SIG-M5 treated with dmso at 0.1 percent for 504 hours (cell line): Measurements from ENCODE around the gene EPM2A.

Experiments
- DNase-seq: peaks from one replicate; lab custom pipeline; 2025; ENCODE audit not compliant: unreplicated experiment; lab: John Stamatoyannopoulos, UW

EPM2A gene

DNA sequence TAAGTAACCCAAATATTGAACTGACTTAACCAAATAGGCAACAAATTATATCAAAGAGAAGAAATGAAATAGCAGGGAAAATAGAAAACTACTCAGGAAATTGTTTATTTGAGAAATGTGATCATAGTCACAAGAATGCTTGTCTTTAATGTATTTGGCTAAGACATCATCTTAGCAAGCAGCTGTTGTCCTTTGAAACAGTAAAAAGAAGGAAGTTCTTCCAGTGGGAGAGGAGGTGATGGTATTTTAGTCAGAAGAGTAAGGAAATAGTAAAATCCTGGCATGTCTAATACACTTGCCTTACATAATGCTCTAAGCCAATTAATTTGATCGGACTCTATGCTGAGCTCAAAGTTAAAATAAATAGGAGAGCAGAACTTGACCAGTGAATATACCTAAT lies 126.5 kb downstream of the EPM2A start:
- no peak for DNase-seq

DNA sequence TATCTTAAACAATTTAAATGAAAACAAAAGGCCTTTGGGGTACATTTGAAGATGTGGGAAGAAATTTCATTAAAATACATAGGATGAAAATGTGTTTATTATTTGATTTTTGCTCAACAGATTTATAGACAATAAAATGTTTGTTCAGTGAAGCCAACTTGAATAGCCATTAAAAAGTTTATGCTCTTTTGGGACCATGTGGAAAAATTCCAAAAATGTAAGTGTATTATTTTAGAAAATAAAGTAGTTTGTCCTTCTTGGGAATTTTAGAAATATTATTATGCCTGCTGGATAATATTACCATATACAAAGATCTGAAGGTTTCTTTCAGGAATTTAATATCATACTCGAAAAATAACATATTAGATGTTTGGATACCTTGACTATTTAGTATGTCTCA lies 131.3 kb downstream of the EPM2A start:
- DNase-seq = no peak

DNA sequence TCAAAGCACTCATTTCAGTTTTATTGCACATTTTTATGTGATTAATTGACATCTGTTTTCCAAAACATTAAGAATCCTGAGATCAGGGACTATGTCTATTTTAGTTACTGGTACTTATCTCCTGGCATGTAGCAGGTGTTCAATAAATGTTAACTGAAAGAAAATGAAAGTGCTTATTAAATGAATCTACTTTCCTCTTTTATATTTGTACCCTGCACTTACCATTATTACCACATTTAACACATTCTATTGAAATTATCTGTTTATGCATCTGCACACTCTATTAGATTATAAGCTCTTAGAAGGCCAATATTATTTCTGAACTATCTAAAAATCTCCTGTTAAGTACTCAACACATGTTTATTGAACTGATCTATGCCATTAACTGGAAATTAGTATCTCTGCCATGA lies 131.9 kb downstream of the EPM2A start:
- DNase-seq = no peak

DNA sequence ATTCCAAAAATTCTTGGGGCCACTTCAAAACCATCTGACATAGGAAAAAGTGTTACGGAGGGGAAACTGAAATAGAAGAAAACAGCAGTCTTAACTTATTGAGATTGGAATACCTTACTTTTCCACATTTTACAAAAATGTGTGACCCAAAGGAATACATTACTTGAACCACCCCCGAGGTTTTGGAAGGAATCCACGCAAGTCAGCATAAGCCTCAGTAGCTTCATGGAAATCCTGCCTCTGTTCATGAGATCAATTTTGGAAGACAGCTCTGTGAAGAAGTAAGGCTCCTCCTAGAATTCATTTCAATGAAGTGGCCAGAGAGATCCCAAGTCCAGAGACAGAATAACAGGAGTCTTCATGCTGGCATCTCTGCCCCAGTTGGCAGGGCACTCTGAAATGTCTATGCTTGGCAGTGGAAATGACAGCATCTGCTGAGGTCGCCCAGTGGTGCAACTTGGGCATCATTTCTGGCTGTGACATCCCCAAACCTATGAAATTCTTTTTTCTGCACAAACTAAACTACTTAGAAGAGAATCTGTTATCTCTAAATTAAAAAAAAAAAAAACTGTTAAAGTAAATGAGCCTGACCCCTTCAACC lies 132.5 kb downstream of the EPM2A start:
- DNase-seq = no peak

DNA sequence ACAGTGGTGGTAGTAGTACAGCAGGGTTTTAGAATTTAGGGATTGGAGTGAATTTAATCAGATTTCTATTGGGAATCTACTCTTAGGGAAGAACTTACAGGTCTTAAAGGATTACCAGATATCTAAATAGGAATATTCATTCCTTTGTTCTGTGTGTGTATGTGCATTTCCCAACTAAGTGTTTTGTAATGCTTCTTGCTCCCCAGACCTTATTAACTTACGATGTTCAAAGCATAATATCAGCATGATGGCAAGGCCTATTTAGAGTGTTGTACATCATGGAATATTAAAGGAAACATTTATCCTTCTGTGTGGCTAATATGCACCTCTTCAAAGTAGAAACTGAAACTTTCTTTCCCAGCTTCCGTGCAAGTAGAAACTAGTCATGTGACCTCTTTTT lies 133.9 kb downstream of the EPM2A start:
- no peak for DNase-seq

DNA sequence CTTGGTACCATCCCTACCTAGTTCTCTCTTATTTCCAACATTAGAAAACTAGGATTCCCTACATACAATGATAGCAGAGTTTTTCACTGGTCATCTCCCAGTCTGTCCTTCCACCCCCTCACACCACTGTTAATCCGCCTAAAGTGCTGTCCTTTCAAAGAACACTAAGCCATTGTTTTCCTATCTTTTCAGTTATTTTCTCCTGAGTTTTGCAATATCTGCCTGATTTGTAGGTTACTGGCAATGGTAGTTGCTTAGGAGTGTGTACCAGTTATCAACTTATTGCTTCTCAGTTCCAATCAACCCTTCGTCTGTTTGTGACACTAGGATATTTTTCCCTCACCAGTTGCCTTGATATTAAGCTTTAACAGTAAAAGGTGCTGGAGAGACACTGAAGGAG lies 135.0 kb downstream of the EPM2A start:
- DNase-seq = no peak

DNA sequence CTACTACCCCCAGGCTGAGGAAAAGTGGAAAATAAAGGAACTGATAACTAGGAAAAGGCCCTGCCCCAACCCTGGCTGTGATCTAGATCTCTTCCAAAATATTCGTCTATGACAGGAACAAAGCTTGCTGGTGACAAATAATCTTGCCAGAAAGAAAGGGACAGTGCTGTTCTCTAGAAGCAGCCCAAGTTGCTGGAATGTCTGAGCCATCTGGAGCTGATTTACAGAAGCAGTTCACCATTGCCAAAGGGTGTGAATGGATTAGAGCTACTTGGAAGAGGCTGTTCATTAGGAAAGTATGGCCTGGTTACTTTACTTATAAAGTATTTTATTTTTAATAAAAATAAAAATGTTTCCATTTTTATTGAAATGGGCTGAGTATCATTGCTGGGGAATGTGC lies 146.3 kb downstream of the EPM2A start:
- DNase-seq = no peak

DNA sequence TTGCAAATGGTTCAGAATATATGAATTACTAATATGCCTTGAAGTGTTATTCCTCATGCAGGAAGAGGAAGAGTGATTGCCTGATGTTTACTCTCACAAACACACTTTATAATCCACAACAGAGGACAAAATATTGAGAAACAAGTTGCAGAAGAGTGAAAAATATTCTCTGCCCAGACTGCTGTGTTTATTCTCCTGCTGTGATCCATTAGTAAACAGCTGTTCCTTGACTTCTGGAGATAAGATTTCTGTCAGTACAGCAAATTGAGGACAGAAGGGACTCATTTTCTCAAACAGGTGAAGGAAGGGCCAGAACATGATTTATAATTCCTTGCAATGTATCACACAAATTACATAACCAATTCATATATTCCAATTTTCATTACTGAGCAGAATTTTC lies 148.0 kb downstream of the EPM2A start:
- no peak for DNase-seq

DNA sequence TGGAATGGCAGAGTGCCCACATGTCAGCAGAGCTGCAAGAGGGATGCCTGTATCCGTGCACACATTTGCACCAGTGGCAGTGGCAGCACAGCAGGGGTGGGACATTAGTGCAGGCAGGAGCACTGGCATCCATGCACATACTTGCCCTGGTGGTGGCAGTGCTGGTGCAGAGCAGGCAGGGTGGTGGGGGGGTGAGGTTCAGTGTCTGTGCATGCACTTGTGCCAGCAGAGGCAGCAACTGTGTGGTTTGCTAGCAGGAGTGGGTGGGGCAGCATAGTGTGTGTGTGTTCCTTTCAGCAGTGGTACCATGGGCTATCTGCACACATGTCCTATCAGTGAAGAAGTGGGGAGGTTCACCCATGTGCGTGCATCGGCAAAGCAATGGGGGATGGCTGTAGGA lies 151.6 kb downstream of the EPM2A start:
- DNase-seq = no peak
